Kidney (tissue), 14 donors: ENCODE measurements around the gene ACAT2. TPM values are rescaled to one million over a fixed set of nuclear protein-coding genes. Genes with fewer than 3 reads are reported as not detected.

Experiments used
- DNase-seq, 5 donors: peaks; one replicate each; pipeline ENCODE4 v3.0.0-alpha.2; 2013 to 2020
- FAIRE-seq: peaks from 2 replicates; lab custom pipeline; 2012; peaks lifted over from hg19 to GRCh38; lab: Jason Lieb, UNC
- H3K27ac ChIP-seq, 2 donors: one replicate each; pipeline ENCODE4 v1.7.0; 2013; ENCODE audit warnings: low read depth in 2 of 2, low read length in 2 of 2, inconsistent platforms in 1 of 2
- H3K27me3 ChIP-seq: one replicate; pipeline ENCODE4 v1.7.1; 2013; ENCODE audit warnings: low read length, inconsistent platforms; ENCODE audit not compliant: control insufficient read depth, insufficient read depth
- H3K36me3 ChIP-seq, 3 donors: one replicate each; pipeline versions ENCODE4 v1.7.0 to v1.7.1; 2013; ENCODE audit warnings: low read length in 3 of 3, control low read depth in 1 of 3, inconsistent platforms in 1 of 3; ENCODE audit not compliant: insufficient read depth in 3 of 3, control insufficient read depth in 2 of 3
- H3K4me1 ChIP-seq, 3 donors: one replicate each; pipeline versions ENCODE4 v1.7.0 to v1.7.1; 2013; ENCODE audit warnings: low read length in 3 of 3, inconsistent platforms in 1 of 3, low read depth in 1 of 3; ENCODE audit not compliant: control insufficient read depth in 2 of 3, insufficient read depth in 2 of 3
- H3K4me3 ChIP-seq, 3 donors: one replicate each; pipeline versions ENCODE4 v1.7.0 to v1.8.1; 2013; ENCODE audit warnings: low read length in 3 of 3, control low read depth in 1 of 3, inconsistent platforms in 1 of 3
- H3K9ac ChIP-seq, 3 donors: one replicate each; pipeline versions ENCODE4 v1.7.0 to v1.7.1; 2013; ENCODE audit warnings: low read length in 3 of 3, control low read depth in 1 of 3, inconsistent platforms in 1 of 3
- H3K9me3 ChIP-seq, 3 donors: one replicate each; pipeline versions ENCODE4 v1.7.0 to v1.7.1; 2013; ENCODE audit warnings: low read length in 3 of 3, control low read depth in 1 of 3, inconsistent platforms in 1 of 3; ENCODE audit not compliant: control insufficient read depth in 2 of 3, insufficient read depth in 1 of 3
- intact Hi-C: fragments of 100-400 bp; cut with DNase I; formaldehyde crosslinking; loops from one replicate; pipeline ENCODE4 v1.11.1; 2022
- polyA plus RNA-seq: library from polyadenylated mRNA; stranded (reverse); fragments of 350-450 nt; fragmentation: Illumina TruSeq; extraction: RNeasy Lipid Tissue Mini Kit (QIAGEN cat#74804); gene quantifications from one replicate; pipeline ENCODE4 v1.2.3, GENCODE V29; 2014; ENCODE audit warnings: low read depth, low replicate concordance; ENCODE audit not compliant: insufficient read depth
- total RNA-seq: library from RNA; stranded (reverse); fragmentation: NEBNext Ultra II Directional; extraction: Animal tissue kit (Norgen Biotek cat#: 25700); gene quantifications from one replicate; pipeline ENCODE4 v1.2.1, GENCODE V29; 2021
- TF ChIP-seq, protein P1 (sequence below): IDR thresholded peaks from 3 replicates; pipeline ENCODE4 v1.5.1; 2012; ENCODE audit warnings: mild to moderate bottlenecking, moderate library complexity, borderline replicate concordance; ENCODE audit not compliant: insufficient read depth; ENCODE audit errors: extremely low read depth
- donor health status: control.
- donor health status: control.
- donor health status: control.
- donor health status: control.
- donor health status: control.
- donor health status: DM: yes; HTN: yes; CAD: no.
- donor health status: Normal renal cell carcinoma (clear cell type).

Gene ACAT2
- total and polyA plus RNA-seq, 2 donors from 2014 or later: 20.4 to 30.5 TPM

DNA sequence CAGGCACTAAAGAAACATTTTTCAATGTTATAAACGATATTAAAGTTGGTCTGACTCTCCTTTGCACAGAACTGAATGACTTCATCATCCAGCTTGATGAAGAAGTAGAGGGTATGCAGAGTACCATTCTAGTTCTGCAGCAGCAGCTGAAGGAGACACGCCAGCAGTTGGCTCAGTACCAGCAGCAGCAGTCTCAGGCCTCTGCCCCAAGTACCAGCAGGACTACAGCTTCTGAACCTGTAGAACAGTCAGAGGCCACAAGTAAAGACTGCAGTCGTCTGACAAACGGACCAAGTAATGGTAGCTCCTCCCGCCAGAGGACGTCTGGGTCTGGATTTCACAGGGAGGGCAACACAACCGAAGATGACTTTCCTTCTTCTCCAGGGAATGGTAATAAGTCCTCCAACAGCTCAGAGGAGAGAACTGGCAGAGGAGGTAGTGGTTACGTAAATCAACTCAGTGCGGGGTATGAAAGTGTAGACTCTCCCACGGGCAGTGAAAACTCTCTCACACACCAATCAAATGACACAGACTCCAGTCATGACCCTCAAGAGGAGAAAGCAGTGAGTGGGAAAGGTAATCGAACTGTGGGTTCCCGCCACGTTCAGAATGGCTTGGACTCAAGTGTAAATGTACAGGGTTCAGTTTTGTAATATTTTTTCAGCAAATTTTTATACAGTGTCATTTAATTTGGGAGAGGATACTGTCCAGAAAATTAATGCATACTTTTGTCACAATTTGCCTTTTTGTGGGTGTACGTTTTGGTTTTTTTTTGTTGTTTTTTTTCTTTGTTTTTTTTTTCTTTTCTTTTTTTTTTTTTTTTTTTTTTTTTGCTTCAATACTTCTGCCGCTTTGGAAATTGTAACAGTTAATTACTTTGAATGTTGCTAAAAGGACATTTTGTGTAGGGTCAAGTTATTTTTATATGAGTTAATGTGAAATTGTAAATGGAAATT, 6.6 kb upstream of the ACAT2 start:
- intact Hi-C loops: no loop called here
- no peak overlapping the region for H3K4me3 ChIP-seq
- H3K27me3 ChIP-seq: no peaks in the 10 kb centered on the region
- TF ChIP-seq, protein P1, sequence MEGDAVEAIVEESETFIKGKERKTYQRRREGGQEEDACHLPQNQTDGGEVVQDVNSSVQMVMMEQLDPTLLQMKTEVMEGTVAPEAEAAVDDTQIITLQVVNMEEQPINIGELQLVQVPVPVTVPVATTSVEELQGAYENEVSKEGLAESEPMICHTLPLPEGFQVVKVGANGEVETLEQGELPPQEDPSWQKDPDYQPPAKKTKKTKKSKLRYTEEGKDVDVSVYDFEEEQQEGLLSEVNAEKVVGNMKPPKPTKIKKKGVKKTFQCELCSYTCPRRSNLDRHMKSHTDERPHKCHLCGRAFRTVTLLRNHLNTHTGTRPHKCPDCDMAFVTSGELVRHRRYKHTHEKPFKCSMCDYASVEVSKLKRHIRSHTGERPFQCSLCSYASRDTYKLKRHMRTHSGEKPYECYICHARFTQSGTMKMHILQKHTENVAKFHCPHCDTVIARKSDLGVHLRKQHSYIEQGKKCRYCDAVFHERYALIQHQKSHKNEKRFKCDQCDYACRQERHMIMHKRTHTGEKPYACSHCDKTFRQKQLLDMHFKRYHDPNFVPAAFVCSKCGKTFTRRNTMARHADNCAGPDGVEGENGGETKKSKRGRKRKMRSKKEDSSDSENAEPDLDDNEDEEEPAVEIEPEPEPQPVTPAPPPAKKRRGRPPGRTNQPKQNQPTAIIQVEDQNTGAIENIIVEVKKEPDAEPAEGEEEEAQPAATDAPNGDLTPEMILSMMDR: no peak
- no peaks in the 10 kb centered on the region for H3K4me1 ChIP-seq
- H3K9ac ChIP-seq: no peak overlapping the region
- no peaks in the 10 kb centered on the region for H3K9me3 ChIP-seq
- DNase-seq (no peak), FAIRE-seq (no peak)
- H3K27ac ChIP-seq: no peak overlapping the region
- peaks cover 13 to 49% (median 32%) of the 10 kb centered on the region in 3 donors for H3K36me3 ChIP-seq

GRCh38 chr6:159756508-159756907, 5.3 kb upstream of the ACAT2 start:
- DNase-seq: no peak
- H3K9me3 ChIP-seq: no peaks in the 10 kb centered on the region
- H3K27ac ChIP-seq: no peak overlapping the region
- H3K4me1 ChIP-seq: peaks cover 0 to 9% (median 0%) of the 10 kb centered on the region in 3 donors
- no peak for FAIRE-seq
- no peaks in the 10 kb centered on the region for H3K27me3 ChIP-seq
- peaks cover 12 to 46% (median 31%) of the 10 kb centered on the region in 3 donors for H3K36me3 ChIP-seq
- H3K9ac ChIP-seq: no peak overlapping the region
- intact Hi-C loops: no loop called here
- TF ChIP-seq, protein P1: no peak
- no peak overlapping the region for H3K4me3 ChIP-seq

DNA sequence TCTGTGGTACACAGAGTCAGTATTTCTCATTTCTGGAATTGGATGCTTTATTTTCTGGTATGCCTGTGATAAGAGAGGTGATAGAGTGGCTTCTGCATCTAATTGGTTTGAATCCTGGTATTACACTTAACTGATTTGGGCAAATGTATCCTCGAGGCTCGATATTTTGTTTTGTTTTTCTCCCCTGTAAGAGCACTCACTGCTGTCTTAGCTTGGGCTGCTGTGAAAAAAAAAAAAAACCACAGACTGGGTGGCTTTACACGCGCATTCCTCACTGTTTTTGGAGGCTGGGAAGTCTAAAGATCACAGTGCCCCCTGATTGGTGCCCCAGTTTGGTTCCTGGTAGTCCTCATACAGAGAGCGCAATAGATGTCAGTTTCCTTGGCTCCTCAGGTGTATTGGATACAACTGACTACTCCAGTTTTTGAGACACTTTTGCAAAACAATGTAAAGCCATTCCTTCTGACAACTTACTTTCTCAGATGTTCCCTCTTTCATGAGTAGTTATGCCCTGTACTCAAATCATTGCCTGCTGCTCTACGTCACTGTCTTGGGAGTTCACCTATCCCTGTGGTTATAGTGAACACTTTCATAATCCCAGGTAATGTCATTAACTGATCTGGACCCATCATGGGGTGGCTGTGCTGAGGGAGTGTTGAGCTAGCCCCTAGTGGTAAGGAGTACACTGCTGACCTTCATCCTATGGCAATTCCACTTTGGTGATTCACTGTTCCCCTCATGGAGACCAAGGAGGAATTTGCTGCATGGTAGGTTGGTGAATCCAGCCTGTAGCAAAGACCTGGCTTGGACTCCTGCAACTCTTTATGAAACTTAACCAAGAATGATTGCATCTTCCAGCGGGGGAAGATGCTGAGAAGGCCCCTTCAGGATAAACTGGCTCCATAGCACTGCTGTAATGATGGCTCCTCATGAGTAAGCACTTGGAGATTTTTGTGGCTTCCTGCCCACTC, 3.5 kb upstream of the ACAT2 start:
- no peak for FAIRE-seq
- intact Hi-C loops: no loop called here
- Histone ChIP-seq H3K4me3 (no peak overlapping the region), H3K9ac (no peak overlapping the region), H3K4me1 (peaks cover 0 to 15% (median 3%) of the 10 kb centered on the region in 3 donors), H3K27me3 (no peaks in the 10 kb centered on the region), H3K9me3 (no peaks in the 10 kb centered on the region), H3K36me3 (peaks cover 11 to 36% (median 28%) of the 10 kb centered on the region in 3 donors), H3K27ac (no peak overlapping the region)
- TF ChIP-seq, protein P1: no peak
- no peak for DNase-seq
